Activated CD8-positive, alpha-beta memory T cell treated with anti-CD3 and anti-CD28 coated beads, Interleukin-2, amount 50 U/mL, for 24 hours (primary cell): ENCODE results near the gene GBX2.

Experiments
- DNase-seq: peaks from one replicate; pipeline ENCODE4 v3.0.0-alpha.2; 2020; ENCODE audit errors: extremely low read depth

The GBX2 gene

GRCh38 chr2:236168110-236169080, at the start of gene GBX2:
GBX2 (minus strand) TSS chr2:236168386; CDS start chr2:236167971, 415 bp downstream.
- DNase-seq, result no peak

GRCh38 chr2:236217926-236218325, 49.7 kb upstream of the GBX2 start:
- no peak for DNase-seq

GRCh38 chr2:236216711-236217110, 48.5 kb upstream of the GBX2 start:
- DNase-seq, result no peak

- no peak for DNase-seq
Observed at GRCh38 chr2:236215761-236216333, 47.7 kb upstream of the GBX2 start.

- DNase-seq, result no peak
Observed at GRCh38 chr2:236215196-236215595, 47.0 kb upstream of the GBX2 start.

- no peak for DNase-seq
Observed at GRCh38 chr2:236214376-236214995, 46.3 kb upstream of the GBX2 start.

- DNase-seq, result no peak
Observed at GRCh38 chr2:236211296-236211695, 43.1 kb upstream of the GBX2 start.

GRCh38 chr2:236210536-236210935, 42.4 kb upstream of the GBX2 start:
- no peak for DNase-seq

GRCh38 chr2:236209996-236210395, 41.8 kb upstream of the GBX2 start:
- no peak for DNase-seq

- no peak for DNase-seq
Observed at GRCh38 chr2:236209535-236209934, 41.3 kb upstream of the GBX2 start.

GRCh38 chr2:236208019-236208926, 40.1 kb upstream of the GBX2 start:
- no peak for DNase-seq

- DNase-seq, result no peak
Observed at GRCh38 chr2:236207472-236207871, 39.3 kb upstream of the GBX2 start.

GRCh38 chr2:236205867-236206645, 37.9 kb upstream of the GBX2 start:
- DNase-seq, result no peak

GRCh38 chr2:236204953-236205352, 36.8 kb upstream of the GBX2 start:
- DNase-seq, result no peak

- DNase-seq, result no peak
Observed at GRCh38 chr2:236200378-236200777, 32.2 kb upstream of the GBX2 start.

GRCh38 chr2:236196366-236196765, 28.2 kb upstream of the GBX2 start:
- no peak for DNase-seq

- no peak for DNase-seq
Observed at GRCh38 chr2:236195726-236196125, 27.5 kb upstream of the GBX2 start.

GRCh38 chr2:236194786-236195185, 26.6 kb upstream of the GBX2 start:
- DNase-seq, result no peak

GRCh38 chr2:236193026-236193425, 24.8 kb upstream of the GBX2 start:
- DNase-seq, result no peak

- DNase-seq, result no peak
Observed at GRCh38 chr2:236190674-236191073, 22.5 kb upstream of the GBX2 start.

GRCh38 chr2:236184701-236185100, 16.5 kb upstream of the GBX2 start:
- DNase-seq, result no peak
